Measurements from ENCODE around the gene CMTM8. TPM values are rescaled to one million over a fixed set of nuclear protein-coding genes. Genes with fewer than 3 reads are reported as not detected.

Gene CMTM8
- total and polyA plus RNA-seq, 11 donors, result 1.7 to 12.1 (median 3.6) TPM

GRCh38 chr3:32297366-32297765 is 58.9 kb downstream of the CMTM8 start:
- TF ChIP-seq CTCF (IDR thresholded peaks at IDR 0.05) (no peak), POLR2A (IDR thresholded peaks at IDR 0.05) (no peak)
- Histone ChIP-seq H3K27me3 (no peaks in the 10 kb centered on the region), H3K4me3 (no peak overlapping the region), H3K36me3 (no peaks in the 10 kb centered on the region), H3K27ac (no peak overlapping the region), H3K9me3 (no peaks in the 10 kb centered on the region), H3K4me1 (peaks cover 0 to 13% (median 5%) of the 10 kb centered on the region in 12 donors)
- WGBS, 4 donors, result 92 to 95% (median 94%) methylated on average over 5 of the region's 5 CpGs
- intact Hi-C loops (cut with DNase I), result loop anchor here (2.0 to 10.0 kb wide), 13 partner anchors 39 to 177 kb away; partner anchors contain the start of gene CMTM7 (in 4 of the 10)
- ATAC-seq (no peak), DNase-seq (no peak)

- intact Hi-C loops (cut with DNase I), result no loop called here
- WGBS, 4 donors, result 91 to 96% (median 93%) methylated on average over 2 of the region's 2 CpGs
- ATAC-seq, result no peak
- no peak overlapping the region for H3K27ac ChIP-seq
- no peak overlapping the region for H3K4me3 ChIP-seq
- no peaks in the 10 kb centered on the region for H3K36me3 ChIP-seq
- H3K4me1 ChIP-seq, result peaks cover 0 to 38% (median 8%) of the 10 kb centered on the region in 12 donors
- no peaks in the 10 kb centered on the region for H3K27me3 ChIP-seq
- TF ChIP-seq POLR2A (IDR thresholded peaks at IDR 0.05), result no peak
- TF ChIP-seq CTCF (IDR thresholded peaks at IDR 0.05), result no peak
- DNase-seq, result no peak
- H3K9me3 ChIP-seq, result no peaks in the 10 kb centered on the region
Measured at GRCh38 chr3:32301426-32301825, 62.9 kb downstream of the CMTM8 start.

- WGBS, 4 donors, result 80 to 91% (median 84%) methylated on average over 7 of the region's 7 CpGs
- ATAC-seq (peak in 2 of 4 donors; percentile 26 to 32), DNase-seq (no peak)
- H3K4me3 ChIP-seq, result no peak overlapping the region
- TF ChIP-seq CTCF (IDR thresholded peaks at IDR 0.05) (no peak), POLR2A (IDR thresholded peaks at IDR 0.05) (no peak)
- H3K9me3 ChIP-seq, result no peaks in the 10 kb centered on the region
- peaks cover 0 to 32% (median 5%) of the 10 kb centered on the region in 12 donors for H3K4me1 ChIP-seq
- intact Hi-C loops (cut with DNase I), result no loop called here
- H3K27ac ChIP-seq, result peak overlapping the region in 7 of 12 donors; percentile 18 to 79 (median 47)
- H3K27me3 ChIP-seq, result no peaks in the 10 kb centered on the region
- no peaks in the 10 kb centered on the region for H3K36me3 ChIP-seq
Measured at GRCh38 chr3:32302601-32303398, 64.3 kb downstream of the CMTM8 start.

- no peaks in the 10 kb centered on the region for H3K9me3 ChIP-seq
- H3K27me3 ChIP-seq, result no peaks in the 10 kb centered on the region
- TF ChIP-seq CTCF (IDR thresholded peaks at IDR 0.05), result no peak
- TF ChIP-seq POLR2A (IDR thresholded peaks at IDR 0.05), result no peak
- no peaks in the 10 kb centered on the region for H3K36me3 ChIP-seq
- WGBS, 4 donors, result 59 to 74% (median 65%) methylated on average over 6 of the region's 6 CpGs
- no peak for DNase-seq
- no peak overlapping the region for H3K4me3 ChIP-seq
- no peak for ATAC-seq
- H3K27ac ChIP-seq, result peak overlapping the region in 6 of 12 donors; percentile 8 to 79 (median 45)
- intact Hi-C loops (cut with DNase I), result no loop called here
- H3K4me1 ChIP-seq, result peaks cover 0 to 32% (median 5%) of the 10 kb centered on the region in 12 donors
Measured at GRCh38 chr3:32303399-32303747, 64.9 kb downstream of the CMTM8 start.
